Activated CD8-positive, alpha-beta memory T cell treated with anti-CD3 and anti-CD28 coated beads, Interleukin-2, amount 50 U/mL, for 4 hours (primary cell): ENCODE results near the gene CD300H.
"Not testable (repeated sequence)": the region's sequence is repeated elsewhere in the genome, so short reads cannot be mapped to it uniquely, and the experiment has no call there.

Experiments
- DNase-seq: peaks from one replicate; pipeline ENCODE4 v3.0.0-alpha.2; 2020

CD300H gene

GRCh38 chr17:74525465-74525725, 41.9 kb downstream of the CD300H start:
- no peak for DNase-seq

DNA sequence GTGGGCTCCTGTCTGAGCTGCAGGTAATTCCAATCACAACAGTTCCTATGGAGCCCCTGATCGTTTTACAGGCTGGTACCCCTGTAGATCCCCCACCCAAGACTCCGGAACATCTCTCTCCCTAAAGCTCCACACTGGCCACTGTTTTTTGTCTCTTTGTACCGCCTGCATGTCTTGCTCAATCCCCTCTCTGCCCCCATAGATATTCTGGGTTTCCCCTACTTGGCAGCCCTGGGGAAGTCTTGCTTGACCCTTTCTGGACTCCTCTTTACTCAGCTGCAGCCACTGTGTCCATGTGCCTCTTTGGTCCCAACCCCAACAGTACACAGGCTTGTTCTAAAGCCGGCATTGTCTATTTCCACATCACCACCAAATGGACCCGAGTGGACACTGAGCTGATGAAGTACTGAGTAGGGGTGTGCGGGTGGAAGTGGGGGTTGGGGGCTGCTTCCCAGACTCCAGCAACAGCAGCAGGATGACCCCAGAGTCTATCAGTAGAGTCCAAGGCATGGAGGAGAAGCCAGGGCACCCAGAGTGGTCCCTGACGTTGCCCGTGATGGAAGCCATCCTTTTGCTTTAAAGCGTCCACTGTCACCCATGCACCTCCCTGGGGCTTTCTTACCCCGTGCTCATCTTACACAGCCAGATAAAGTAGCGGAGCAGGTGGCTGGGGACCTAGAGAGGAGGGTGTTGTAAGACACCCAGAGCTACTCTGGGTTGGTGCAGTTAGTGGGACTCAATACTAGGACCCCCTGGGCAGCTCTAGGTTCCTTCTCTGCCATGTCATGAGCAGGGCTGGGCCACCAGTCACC, 42.5 kb downstream of the CD300H start:
- DNase-seq = no peak

- no peak for DNase-seq
These were observed 44.0 kb downstream of the CD300H start for GRCh38 chr17:74523308-74523707.

- no peak for DNase-seq
These were observed 44.8 kb downstream of the CD300H start for GRCh38 chr17:74522381-74523105.

DNA sequence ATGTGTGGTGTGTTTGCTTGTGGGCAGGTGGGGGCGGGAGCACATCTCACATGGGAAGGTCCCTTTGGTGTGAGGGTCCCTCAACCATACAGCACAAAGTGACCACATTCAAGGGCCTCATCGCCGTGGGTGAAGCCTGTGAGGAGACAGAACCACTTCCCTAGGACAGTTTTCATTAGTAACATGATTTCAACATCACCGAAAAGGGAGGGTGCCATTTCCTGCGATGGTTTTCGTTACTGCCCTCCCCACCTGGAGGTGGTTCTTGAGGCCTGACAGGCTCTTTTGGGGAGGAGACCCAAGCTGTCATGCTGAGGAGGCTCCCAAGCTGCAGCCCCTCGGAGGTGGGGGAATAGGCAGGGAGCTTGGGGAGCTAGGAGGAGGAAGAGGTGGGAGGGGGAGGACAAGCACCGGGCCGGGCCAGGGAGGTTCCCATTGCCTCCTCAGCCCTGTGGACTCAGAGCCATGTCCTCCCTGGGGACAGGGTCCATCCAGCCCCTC, 45.6 kb downstream of the CD300H start:
- no peak for DNase-seq

DNA sequence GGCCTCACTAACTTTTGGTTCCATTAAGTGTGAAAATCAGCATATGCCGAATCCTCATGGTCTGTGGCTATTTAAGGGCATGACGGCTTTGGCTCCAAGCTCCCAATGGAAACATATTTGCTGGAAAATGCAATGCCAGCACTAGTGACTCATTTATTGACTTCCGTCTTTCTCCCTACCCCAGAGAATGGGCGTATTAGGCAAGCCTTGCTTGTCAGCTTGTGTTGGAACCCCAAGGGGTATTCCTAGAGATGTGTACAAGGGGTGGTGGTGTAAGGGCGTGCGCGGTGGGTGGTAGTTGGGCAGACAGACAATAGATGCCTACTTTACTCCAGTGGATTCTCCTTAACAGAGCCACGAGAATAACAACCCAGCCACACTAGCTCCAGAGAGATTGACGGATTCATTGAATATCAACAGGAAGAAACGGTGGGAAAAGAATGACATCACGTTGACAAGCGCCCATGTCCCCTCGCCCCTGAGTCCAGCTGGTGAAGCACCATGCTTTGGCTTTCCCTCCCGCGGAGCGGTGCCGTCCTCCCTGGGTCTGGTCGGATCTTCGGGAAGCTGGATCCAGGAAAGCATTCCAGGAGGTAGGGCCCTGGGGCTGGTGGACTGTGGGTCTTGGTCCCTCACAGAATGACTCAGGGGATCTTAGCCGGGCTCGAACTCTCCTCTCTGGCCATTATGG, 46.4 kb downstream of the CD300H start:
- DNase-seq = no peak

DNA sequence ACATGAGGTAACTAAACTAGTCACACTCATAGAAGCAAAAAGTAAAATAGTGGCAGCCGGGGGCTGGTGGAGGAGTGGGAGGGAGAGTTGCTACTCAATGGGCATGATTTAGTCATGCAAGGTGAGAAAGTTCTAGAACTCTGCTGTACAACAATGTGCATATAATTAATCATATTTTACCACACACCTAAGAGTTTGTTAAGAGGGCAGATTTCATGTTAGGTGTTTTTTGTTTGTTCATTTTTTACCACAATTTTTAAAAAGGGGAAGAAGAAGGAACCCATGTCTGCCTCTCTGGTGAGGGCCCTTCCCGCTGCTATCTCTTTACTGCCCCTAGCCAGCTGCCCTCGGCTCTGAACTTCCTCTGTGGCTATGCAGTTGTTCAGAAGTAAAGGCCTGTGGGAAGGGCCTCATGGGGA, 47.3 kb downstream of the CD300H start:
- DNase-seq = no peak

GRCh38 chr17:74518413-74518981, 48.8 kb downstream of the CD300H start:
- not testable (repeated sequence) for DNase-seq

DNA sequence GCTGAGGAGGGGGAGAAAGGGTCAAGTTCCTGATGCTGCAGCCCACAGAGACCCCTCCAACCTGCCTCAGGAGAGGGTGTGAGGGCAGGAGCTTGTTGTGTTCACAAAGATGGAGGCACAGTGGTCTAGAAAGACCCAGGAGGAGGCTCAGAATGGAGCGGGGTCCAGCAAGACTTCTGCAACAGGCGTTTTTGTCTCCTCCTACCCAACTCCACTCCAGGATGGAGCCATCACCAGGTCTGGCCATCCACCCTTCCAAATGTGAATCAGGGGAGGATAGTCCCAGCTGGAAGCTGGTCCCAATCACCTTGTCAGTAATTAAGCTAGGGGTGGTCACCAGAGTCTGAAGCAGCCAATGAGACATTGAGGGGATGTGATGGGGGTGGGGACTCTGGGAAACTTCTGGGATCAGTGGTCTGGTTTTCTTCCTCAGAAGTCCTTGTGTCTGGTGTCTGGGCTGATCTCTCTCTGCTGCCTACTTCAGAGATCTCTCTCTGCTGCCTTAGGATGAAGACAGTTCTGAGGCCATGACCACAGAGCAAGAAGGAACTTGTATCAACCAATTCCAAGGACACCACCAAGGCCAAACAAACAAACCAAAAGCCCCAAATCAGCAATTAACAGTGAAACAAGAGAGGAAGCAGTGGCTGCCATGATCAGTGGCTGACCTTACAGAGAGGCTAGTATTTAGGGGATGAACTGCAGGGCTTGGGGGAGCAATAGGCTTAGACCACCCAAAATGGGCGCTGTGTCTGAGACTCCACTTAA, 50.6 kb downstream of the CD300H start:
- DNase-seq = no peak

DNA sequence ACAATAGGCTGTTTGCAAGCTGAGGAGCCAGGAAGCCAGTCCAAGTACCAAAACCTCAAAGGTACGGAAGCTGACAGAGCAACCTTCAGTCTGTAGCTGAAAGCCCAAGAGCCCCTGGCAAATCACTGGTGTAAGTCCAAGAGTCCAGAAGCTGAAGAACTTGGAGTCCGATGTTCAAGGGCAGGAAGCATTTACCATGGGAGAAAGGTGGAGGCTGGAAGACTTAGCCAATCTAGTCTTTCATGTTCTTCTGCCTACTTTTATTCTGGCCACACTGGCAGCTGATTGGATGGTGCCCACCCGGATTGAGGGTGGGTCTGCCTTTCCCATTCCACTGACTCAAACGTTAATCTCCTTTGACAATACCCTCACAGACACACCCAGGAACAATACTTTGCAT, 51.4 kb downstream of the CD300H start:
- no peak for DNase-seq

- no peak for DNase-seq
These were observed 52.5 kb downstream of the CD300H start for GRCh38 chr17:74514632-74515334.

DNA sequence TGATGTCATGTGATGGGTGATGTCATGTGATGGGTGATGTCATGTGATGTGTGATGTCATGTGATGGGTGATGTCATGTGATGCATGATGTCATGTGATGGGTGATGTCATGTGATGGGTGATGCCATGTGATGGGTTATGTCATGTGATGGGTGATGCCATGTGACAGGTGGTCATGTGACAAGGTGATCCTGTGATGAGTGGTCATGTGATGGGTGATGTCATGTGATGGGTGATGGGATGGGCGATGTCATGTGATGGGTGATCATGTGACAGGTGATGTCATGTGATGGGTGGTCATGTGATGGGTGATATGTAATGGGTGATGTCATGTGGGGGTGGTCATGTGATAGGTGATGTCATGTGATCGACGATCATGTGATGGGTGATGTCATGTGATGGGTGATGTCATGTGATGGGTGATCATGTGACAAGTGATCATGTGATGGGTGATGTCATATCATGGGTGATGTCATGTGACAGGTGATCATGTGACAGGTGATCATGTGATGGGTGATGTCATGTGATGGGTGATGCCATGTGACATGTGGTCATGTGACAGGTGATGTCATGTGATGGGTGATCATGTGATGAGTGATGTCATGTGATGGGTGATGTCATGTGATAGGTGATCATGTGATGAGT, 53.2 kb downstream of the CD300H start:
- no peak for DNase-seq

DNA sequence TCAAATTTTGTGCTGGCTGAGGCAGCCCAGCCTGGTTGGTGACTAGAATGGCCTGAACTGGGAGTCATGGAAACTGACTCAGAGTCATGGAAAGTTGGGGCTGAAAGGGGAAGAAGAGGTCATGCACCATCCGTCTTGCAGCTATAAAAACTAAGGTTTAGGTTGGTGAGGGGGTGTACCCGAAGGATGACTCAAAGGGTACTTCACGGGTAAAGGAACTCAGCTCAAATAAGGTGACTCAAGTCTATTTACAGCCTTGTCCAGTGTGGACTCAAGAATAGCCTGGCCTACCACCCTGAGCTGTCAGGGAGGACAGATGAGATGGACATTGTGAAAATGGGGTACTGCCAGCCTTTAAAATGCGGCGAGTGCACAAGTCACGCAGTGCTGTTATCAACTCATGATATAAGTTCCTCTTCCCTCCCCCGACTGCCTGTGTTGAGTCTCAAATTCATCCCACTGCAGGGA, 54.7 kb downstream of the CD300H start:
- DNase-seq = no peak

DNA sequence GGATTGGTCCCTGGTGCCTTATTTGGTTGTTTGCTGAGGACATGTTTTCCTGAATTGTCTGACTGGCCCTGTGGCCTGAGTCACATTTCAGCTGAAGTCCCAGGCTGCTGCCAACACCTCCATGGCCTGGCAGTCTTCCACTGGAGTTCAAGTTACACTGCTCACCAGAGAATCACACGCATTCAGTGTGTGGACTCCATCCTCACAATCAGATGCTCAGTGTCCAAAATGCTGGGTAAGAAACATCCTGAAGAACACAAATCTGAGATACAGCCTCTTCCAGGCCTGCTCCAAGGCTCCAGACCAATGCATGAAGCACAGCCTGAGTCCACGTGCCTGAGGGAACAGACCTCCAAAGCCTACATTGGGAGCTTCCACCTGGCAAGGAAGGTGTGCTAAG, 55.3 kb downstream of the CD300H start:
- no peak for DNase-seq
